Effector CD4-positive, alpha-beta T cell (primary cell): Measurements from ENCODE around the gene TNK2.
A peak's percentile ranks its signal among the peaks of the same experiment; 100 is the strongest.

Source experiments
- DNase-seq: peaks from one replicate; pipeline ENCODE4 v3.0.0-alpha.2; 2020

TNK2 gene

GRCh38 chr3:195897853-195898415 lies 10.4 kb downstream of the TNK2 start:
- DNase-seq = no peak

- no peak for DNase-seq
Measured at GRCh38 chr3:195897081-195897852, 11.1 kb downstream of the TNK2 start.

- no peak for DNase-seq
Measured at GRCh38 chr3:195896361-195897080, 11.8 kb downstream of the TNK2 start.

- DNase-seq = peak; percentile 54
Measured at GRCh38 chr3:195895861-195896360, 12.4 kb downstream of the TNK2 start.

- DNase-seq = peak; percentile 54
Measured at GRCh38 chr3:195895078-195895860, 13.1 kb downstream of the TNK2 start.

- DNase-seq = no peak
Measured at GRCh38 chr3:195893916-195894465, 14.4 kb downstream of the TNK2 start.

GRCh38 chr3:195893516-195893915 lies 14.8 kb downstream of the TNK2 start:
- no peak for DNase-seq

GRCh38 chr3:195893044-195893395 lies 15.3 kb downstream of the TNK2 start:
- DNase-seq = no peak

- DNase-seq = no peak
Measured at GRCh38 chr3:195892105-195893043, 16.0 kb downstream of the TNK2 start.

- DNase-seq = no peak
Measured at GRCh38 chr3:195891431-195892104, 16.8 kb downstream of the TNK2 start.

GRCh38 chr3:195889870-195890295 lies 18.5 kb downstream of the TNK2 start:
- no peak for DNase-seq

GRCh38 chr3:195888981-195889869 lies 19.1 kb downstream of the TNK2 start:
- DNase-seq = no peak

GRCh38 chr3:195888311-195888761 lies 20.0 kb downstream of the TNK2 start:
- DNase-seq = no peak

- DNase-seq = no peak
Measured at GRCh38 chr3:195887670-195888069, 20.7 kb downstream of the TNK2 start.

- no peak for DNase-seq
Measured at GRCh38 chr3:195886181-195887141, 21.9 kb downstream of the TNK2 start.

GRCh38 chr3:195885036-195885891 lies 23.1 kb downstream of the TNK2 start:
- no peak for DNase-seq

GRCh38 chr3:195884691-195885035 lies 23.7 kb downstream of the TNK2 start:
- DNase-seq = no peak

GRCh38 chr3:195883801-195884200 lies 24.6 kb downstream of the TNK2 start:
- DNase-seq = no peak
